ENCODE measurements around the gene PRKAG2. TPM values are rescaled to one million over a fixed set of nuclear protein-coding genes. Genes with fewer than 3 reads are reported as not detected.

PRKAG2 gene
- total and polyA plus RNA-seq, 12 donors, result 3.8 to 17.3 (median 10.9) TPM

DNA sequence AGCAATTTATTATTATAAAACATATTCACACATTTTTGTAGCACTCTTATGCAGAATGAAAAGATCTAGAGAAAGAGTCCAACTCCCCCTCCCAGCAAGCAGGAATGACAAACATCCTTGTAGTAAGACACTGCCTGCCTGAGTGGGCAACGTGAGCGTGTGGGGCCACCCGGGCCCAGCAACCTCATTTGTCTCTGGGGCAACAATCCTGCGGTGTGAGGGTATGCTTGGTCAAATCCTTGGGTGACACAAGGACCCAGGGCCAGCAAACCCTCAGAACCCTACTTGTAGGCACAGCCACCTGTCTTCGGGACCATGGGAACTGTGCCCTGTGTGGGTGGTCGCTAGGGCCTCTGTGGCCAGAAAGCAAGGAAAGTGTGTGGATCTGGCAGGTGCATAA is 367.9 kb downstream of the PRKAG2 start:
- Histone ChIP-seq H3K36me3 (replicated peaks in 1 of 2) (no peaks in the 10 kb centered on the region), H3K4me1 (replicated peaks in 1 of 2) (peaks cover 21 to 80% of the 10 kb centered on the region in 2 donors), H3K27me3 (no peaks in the 10 kb centered on the region), H3K27ac (peak overlapping the region in 2 of 5 donors; percentile 12 to 31), H3K9me3 (replicated peaks in 1 of 3) (no peaks in the 10 kb centered on the region), H3K4me3 (no peak overlapping the region)
- DNase-seq, result no peak
- intact Hi-C loops (cut with DNase I), result no loop called here
- TF ChIP-seq, protein P1, sequence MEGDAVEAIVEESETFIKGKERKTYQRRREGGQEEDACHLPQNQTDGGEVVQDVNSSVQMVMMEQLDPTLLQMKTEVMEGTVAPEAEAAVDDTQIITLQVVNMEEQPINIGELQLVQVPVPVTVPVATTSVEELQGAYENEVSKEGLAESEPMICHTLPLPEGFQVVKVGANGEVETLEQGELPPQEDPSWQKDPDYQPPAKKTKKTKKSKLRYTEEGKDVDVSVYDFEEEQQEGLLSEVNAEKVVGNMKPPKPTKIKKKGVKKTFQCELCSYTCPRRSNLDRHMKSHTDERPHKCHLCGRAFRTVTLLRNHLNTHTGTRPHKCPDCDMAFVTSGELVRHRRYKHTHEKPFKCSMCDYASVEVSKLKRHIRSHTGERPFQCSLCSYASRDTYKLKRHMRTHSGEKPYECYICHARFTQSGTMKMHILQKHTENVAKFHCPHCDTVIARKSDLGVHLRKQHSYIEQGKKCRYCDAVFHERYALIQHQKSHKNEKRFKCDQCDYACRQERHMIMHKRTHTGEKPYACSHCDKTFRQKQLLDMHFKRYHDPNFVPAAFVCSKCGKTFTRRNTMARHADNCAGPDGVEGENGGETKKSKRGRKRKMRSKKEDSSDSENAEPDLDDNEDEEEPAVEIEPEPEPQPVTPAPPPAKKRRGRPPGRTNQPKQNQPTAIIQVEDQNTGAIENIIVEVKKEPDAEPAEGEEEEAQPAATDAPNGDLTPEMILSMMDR (IDR thresholded peaks at IDR 0.05), result no peak
- TF ChIP-seq POLR2A (IDR thresholded peaks at IDR 0.05), result no peak
- WGBS, 4 donors, result 84 to 95% (median 90%) methylated on average over 6 of the region's 6 CpGs

DNA sequence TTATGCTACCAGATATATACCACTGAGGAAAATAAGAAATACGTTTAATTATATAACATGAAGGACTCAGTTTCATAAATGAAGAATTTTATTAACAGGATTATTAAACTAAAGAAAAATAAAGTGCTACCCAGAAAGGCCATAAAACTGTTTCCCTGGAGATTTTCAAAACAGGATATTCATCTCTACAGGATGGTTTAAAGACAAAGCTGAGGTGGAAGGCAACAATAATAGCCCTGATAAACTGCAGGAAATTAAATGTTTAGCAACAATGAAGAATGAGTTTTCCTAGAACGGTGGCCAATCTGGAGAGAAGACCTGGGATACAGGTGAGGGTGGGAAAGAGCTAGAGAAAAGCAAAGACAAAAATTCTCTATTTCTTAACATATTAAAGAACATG is 369.1 kb downstream of the PRKAG2 start:
- TF ChIP-seq POLR2A (IDR thresholded peaks at IDR 0.05), result no peak
- TF ChIP-seq, protein P1 (IDR thresholded peaks at IDR 0.05), result no peak
- H3K9me3 ChIP-seq (replicated peaks in 1 of 3), result no peaks in the 10 kb centered on the region
- intact Hi-C loops (cut with DNase I), result no loop called here
- no peak overlapping the region for H3K4me3 ChIP-seq
- H3K36me3 ChIP-seq (replicated peaks in 1 of 2), result no peaks in the 10 kb centered on the region
- no peak overlapping the region for H3K27ac ChIP-seq
- 68 to 73% (median 72%) methylated on average over 2 of the region's 2 CpGs for WGBS, 4 donors
- H3K27me3 ChIP-seq, result no peaks in the 10 kb centered on the region
- peaks cover 26 to 79% of the 10 kb centered on the region in 2 donors for H3K4me1 ChIP-seq (replicated peaks in 1 of 2)
- DNase-seq, result no peak

DNA sequence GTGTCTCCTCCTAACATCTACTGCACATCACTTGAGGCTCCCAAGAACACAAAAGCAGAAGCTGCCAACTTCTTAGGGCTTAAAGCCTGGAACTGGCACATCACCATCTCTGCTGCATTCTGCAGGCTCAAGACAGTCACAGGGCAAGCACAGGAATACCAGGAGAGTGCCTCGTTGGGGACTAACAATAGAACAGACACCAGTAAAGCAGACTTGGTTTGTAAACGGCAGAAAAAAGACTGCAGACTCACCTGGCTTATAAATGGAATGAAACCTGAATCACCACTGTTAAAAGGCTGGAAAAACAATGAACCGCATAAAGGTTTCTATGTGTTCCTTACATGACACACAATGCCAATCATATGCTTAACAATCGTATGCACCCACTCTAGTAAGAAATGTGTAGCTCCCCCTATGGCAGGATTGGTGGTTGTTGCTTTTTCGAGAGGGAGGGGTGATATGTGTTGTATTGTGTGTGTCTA is 370.0 kb downstream of the PRKAG2 start:
- TF ChIP-seq, protein P1 (IDR thresholded peaks at IDR 0.05), result no peak
- no peak for TF ChIP-seq POLR2A (IDR thresholded peaks at IDR 0.05)
- intact Hi-C loops (cut with DNase I), result no loop called here
- H3K4me1 ChIP-seq (replicated peaks in 1 of 2), result peaks cover 19 to 71% of the 10 kb centered on the region in 2 donors
- H3K36me3 ChIP-seq (replicated peaks in 1 of 2), result no peaks in the 10 kb centered on the region
- peak in 2 of 7 donors; percentile 21 to 28 for DNase-seq
- 64 to 70% (median 66%) methylated on average over 5 of the region's 5 CpGs for WGBS, 4 donors
- no peaks in the 10 kb centered on the region for H3K9me3 ChIP-seq (replicated peaks in 1 of 3)
- peak overlapping the region in 1 of 5 donors; percentile 22 for H3K27ac ChIP-seq
- no peaks in the 10 kb centered on the region for H3K27me3 ChIP-seq
- no peak overlapping the region for H3K4me3 ChIP-seq

Small RNA genes lying within 50 kb of the gene (small RNA-seq; reads per million reads assigned to genes)
- 0 reads per million in 2 donors for gene RF00019
- gene RNU6-604P, result 0 reads per million in 2 donors

Other genes starting within 250 kb of the PRKAG2 start
- gene GALNTL5, start 79.3 kb upstream of the PRKAG2 start, total RNA-seq, result not detected
- not detected for gene GALNTL5, start 79.3 kb upstream of the PRKAG2 start, polyA plus RNA-seq
- 10 to 100 TPM; 25.7 to 51.3 (median 40.8) TPM for gene GALNT11, start 148.6 kb upstream of the PRKAG2 start, total RNA-seq
- gene GALNT11, start 148.6 kb upstream of the PRKAG2 start, polyA plus RNA-seq, result 10 to 100 TPM; 23.2 to 43.1 (median 26.6) TPM